Dedifferentiated amniotic fluid mesenchymal stem cell (primary cell): ENCODE data around the gene CTRB1.
"Not testable (repeated sequence)": the region's sequence is repeated elsewhere in the genome, so short reads cannot be mapped to it uniquely, and the experiment has no call there.

Experiments used
- DNase-seq: peaks from one replicate; pipeline ENCODE4 v3.0.0-alpha.2; 2016; ENCODE audit errors: extremely low spot score

Gene CTRB1

GRCh38 chr16:75271441-75272096 lies 52.8 kb downstream of the CTRB1 start:
- no peak for DNase-seq

DNA sequence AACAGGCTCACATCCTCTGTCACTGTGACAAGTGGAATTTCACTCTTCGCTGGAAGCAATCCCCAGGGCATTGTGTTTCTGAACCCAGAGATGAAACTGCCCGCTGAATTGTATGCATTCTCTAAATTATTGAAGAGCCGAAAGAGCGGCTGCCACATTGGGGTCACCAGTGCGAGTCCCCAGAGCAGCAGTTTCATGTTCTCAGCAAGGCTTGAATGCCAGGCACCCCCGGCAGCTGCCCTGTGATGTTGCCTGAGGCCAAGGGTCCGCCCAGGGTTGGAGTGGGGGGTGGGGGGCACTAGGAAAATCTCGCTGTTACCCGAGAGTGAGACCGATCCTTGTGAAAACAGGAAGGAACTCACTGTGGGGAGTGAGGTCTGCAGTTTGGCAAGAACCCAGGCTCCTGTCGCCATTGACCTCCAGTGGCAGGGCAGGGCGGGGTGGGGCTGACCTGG lies 53.3 kb downstream of the CTRB1 start:
- no peak for DNase-seq

- DNase-seq, result not testable (repeated sequence)
Observed at GRCh38 chr16:75272629-75273028, 53.8 kb downstream of the CTRB1 start.

DNA sequence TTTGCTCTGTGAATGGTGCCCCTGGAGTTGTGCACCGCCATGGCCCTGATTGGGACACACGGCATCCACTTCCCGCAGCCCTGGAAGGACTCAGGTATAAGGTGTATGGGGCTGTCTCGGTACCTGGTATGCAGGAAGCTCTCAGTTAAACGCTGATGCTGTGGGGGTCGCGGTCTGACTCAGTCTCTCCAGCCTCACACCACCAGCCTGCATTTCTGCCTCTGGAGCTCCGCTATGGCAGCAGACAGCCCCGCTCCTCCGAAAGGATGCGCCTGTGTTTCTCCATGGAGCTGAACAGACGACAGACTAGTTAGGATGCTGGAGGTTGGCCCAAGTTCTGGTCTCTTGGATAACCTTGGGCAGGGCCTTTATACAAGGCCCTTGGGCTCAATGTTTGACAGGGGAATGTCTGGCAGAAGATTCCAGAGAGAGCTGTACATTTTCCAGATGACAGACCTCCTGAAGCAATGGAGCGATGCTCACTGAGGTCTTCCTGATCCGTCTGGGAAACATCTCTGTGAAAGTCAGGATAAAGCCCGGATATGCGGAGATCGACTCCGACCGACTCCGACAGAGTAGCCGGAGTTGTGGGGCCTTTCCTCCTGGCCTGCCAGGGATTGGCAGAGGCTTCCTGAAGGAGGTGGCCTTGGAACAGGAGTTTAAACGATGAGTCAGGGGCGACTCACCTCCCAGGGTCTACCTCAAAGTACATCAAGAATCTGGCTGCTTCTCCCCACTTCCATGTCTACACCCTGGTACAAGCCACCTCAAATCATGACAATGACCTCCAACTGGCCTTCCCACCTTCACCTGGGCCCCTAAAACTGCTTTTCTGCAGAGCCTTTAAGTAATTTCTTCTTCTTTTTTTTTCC lies 54.5 kb downstream of the CTRB1 start:
- DNase-seq, result no peak
